ENCODE measurements around the gene SKI.
"Not testable (repeated sequence)": the region's sequence is repeated elsewhere in the genome, so short reads cannot be mapped to it uniquely, and the experiment has no call there.

The SKI gene

GRCh38 chr1:2279817-2280216 lies 51.7 kb downstream of the SKI start:
- DNase-seq = no peak

DNA sequence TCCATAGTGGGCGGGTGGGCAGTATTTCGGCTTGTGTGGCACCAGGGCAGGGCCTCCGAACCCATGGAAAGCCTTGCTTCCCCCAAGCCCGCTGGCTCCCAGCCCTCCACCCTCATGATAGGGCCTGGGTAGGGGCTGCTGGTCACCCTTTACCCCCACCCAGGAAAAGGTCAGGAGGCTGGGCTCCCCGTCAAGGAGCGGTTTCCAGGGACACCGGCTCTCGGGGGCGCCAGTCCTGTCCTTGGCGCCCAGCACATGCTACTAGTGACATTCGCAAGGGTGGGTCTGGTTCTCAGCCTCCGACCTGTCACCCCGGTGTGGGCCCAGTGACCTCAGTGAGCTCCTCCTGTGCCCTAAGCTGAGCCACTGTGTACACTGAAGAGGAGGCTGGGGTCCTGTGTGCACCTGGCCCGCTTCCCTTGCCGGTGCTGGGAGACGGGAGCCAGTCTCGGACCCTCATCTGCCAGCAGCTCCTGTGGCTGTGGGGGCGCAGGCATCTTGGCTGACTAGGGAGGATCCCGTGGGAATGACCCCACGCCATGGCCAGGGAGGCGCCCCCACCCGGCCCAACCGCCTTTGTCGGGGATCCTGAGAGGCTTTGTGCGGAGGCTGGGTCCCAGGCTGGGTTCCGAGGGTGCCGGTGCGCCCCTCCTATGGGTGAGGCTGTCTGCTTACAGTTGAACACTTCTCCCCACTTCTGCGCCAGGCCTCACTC lies 54.6 kb downstream of the SKI start:
- DNase-seq = no peak

- DNase-seq = no peak
Measured at GRCh38 chr1:2283371-2283990, 55.4 kb downstream of the SKI start.

DNA sequence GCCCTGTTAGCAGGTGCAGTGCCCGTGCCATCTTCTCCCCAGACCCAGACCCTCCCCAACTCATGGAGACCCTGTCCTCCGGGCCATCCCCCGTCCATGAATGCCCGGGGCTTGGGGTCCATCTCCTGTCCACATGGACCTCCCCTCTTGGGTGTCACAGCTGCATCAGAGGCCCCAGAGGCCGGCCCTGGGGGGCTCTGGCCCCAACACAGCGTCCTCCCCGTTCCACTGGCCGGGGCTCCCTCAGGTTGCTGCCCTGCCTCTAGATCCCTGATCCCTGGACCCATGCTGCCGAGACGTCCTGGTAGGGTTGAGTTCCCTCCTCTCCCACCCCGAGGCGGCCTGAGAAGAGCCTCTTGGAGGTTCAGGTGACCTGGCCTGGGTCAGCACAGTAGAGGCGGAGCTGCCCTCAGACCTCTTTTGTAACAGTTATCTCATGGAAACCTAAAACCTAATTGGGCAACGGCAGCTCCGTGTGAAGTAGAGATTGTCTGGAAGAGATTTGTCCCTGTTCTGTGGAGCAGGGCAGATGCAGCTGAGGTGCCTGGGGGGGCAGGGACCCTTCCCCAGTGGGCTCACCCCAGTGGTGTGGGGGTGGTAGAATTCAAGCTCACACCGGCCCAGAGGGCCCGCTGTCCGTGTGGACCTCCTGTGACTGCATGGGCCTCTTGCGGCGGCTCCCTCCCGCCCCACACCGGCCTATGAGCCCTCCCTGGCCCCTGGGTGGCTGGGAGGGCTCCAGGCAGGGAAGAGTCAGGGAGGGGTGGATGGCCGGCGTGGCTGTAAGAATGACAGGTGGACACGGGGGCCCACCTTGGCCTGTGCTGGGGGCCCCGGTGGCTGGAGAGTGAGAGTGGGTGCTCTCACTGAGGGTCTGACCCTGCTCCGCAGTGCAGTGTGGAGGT lies 56.1 kb downstream of the SKI start:
- DNase-seq = no peak

DNA sequence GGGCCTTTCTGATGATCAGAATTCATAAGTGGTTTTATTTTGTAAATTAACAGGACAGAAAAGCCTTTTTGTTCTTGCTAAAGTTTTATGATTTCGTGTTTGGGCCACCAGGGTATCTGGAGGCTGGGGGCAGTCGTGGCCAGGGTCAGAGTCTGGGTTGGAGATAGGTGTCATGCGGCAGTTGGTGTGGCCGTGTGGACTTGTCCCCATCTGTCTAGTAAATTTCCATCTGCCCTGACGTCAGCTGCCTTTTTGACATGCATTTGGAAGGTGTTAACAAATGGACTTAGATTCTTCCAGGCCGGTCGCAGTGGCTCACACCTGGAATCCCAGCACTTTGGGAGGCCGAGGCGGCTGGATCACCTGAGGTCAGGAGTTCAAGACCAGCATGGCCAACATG lies 56.8 kb downstream of the SKI start:
- no peak for DNase-seq

DNA sequence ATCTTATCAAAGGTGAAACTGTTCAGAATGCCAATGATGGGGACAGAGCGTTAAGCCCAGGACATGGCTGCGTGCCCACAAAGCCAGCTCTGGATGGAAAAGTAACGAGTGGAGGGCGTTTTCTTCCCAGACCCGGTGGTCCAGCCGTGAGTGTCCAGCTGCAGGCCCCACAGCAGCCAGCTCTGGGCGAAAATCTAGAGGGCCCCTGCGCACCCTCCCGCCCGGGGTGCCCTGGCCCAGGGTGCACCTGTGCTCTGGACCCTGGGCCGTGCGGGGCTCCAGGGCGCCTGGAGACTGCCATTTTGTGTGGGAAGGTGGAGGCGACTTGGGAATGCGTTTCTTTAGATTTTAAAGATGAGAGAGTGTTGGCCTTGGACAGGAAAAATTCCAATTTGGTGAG lies 58.8 kb downstream of the SKI start:
- no peak for DNase-seq

- no peak for DNase-seq
Measured at GRCh38 chr1:2287649-2288048, 59.5 kb downstream of the SKI start.

DNA sequence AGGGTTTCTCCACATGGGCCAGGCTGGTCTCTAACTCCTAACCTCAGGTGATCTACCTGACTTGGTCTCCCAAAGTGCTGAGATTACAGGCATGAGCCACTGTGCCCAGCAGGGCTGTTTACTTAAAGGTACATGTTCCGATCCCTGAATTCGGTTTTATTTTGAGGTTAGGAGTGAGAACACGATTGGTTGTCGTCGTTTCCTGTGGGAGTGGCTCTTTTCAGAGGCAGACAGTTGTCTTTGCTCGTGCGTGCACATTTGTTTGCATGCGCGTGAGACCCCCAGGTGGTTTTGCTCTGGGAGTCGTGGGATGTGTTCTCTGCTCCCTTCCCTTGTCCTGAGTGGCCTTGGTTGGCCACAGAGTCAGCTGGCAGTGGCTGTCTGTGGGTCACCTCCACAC lies 60.2 kb downstream of the SKI start:
- no peak for DNase-seq

- no peak for DNase-seq
Measured at GRCh38 chr1:2288816-2289536, 60.9 kb downstream of the SKI start.

DNA sequence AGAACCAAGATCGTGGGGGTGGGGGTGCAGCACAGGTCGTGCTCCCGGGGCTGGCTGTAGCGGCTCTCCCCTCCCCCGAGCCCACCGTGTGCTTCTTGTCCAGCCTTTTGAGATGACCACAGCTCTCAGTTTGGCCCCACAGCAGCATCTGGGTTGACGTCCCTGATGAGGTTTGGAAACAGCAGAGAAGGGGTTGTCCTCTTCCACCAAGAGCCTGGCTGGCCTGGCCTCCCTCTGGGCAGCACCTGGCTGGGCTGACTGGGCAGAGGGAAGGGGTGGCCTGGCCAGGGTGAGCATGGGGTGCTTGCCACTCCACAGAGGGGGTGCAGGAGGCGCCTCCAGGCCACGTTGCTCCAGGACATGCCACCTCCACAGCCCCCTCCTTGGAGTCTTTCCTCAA lies 61.5 kb downstream of the SKI start:
- DNase-seq = no peak

- DNase-seq = no peak
Measured at GRCh38 chr1:2290171-2290578, 62.1 kb downstream of the SKI start.

DNA sequence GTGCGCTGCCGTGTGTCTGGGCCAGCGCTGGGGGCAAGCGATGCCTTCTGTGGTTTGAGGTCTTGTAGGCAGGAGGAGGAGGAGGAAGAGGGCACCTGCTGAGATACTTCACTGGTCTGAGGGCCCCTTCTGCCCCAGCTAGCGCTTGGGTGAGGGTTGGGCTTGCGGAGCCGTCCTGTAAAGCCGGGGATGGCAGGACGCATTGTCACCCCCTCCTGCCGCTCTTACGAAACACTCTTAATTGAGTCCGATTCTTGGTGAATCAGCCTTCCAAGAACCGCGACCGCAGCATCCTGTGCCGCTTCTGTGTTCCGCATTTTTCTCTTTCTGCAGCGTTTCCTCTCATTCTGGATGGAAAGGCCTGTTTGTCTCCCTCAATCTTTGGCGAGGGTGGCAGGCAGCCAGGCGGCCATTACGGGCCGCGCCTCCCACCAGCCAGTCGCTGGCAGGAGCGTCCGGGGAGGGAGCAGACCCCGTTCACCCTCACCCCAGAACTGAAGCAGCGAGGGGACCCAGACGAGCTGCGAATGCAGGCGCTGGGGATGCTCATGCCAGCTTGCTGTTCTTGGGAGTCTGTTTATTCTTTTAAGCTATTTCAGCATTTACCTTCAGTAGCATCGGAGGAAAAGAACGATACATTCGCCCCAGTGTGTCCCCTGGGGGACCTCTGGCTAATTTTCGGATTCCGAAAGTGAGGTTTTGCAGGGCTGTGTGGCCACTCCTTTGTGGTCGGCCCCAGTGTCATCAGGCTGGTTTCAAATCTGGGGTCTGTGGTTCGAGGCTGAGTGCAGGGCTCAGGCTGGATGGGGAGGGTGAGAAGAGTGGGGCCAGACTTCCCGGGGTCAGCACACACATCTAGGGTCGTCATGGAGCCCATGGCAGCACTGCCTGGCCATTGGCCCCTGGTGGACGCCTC lies 62.7 kb downstream of the SKI start:
- no peak for DNase-seq

DNA sequence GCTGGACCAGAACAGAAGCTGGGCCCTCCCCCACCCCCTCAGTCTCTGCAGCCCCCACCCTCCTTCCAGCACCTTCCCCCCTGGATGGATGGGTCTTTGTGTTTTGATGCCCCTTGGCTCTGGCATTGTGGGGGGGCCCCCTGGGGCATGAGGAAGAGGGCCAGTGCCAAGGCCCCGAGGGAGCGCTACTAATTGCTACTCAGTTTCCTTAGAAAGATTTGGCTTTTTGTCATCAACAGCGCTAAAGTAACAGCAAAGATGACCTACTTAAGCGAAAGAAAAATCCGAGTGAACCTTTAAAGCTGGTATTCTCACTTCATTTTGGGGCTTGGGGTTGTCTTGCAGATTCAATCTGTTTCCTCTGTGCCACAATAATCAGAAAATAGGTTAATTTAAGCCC lies 63.5 kb downstream of the SKI start:
- no peak for DNase-seq

DNA sequence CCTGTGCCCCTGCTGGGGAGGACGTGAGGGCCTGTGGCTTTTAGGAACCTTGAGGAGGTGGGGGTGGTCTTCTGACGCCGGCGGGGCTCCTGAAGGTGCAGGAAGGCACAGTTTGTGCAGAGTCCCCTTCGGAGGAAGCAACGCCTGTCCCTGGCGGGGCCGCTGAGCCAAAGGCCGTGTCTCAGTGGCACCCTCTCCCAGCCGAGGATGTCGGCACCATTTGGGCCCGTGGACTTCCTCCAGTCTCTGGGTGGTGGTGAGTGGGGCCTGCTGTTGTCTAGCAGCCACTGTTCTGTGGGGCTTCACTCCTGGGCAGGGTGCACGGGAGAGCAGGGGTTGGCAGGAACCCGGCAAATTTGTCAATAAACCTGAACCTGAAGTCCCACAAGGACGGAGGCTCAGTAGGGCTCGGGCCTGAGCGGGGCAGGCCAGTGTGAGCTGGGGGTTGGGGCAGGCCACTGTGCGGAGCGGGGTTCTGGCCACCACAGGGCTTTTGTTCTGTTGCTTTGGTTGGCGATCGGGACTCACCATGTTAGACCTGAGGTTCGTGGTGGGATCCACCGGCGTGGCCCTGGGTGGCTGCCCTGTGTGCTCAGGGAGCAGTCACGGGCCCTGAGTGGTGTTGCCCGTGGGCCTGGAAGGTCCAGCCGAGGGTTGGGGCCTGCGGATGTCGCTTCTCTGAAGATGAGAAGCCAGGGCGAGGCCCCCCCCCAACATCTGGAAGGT lies 64.8 kb downstream of the SKI start:
- no peak for DNase-seq

DNA sequence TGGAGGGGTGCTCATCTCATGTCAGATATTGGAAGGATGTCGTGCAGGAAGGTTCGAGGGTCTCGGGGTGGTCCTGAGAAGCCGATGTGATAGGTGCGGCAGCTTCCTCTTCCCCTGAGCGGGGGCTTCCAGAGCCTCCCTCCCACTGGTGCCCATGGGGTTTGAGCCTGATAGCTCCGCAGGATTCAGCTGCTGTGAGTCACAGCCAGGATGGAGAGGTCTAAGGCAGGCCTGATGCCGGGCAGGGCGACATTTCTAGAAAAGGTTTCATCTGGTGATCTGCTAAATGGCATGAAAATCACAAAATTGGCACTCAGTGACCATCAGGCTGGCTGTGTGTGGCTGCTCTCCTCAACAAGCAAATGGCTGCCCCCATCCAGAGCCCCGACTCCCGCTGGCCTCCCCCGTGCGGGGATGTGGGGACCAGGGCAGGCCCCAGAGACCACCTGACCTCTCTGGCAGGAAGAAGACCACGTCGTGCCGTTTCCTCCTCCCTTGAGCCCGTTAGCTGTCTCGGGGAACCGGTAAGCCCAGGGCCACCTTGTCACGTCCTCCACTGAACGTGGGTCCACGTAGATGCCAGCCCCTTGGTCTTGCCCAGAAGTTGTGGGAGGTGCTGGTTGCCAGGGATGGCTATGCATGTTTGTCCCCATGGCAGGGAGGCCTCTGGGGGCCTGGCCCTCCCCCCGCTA lies 66.1 kb downstream of the SKI start:
- no peak for DNase-seq

DNA sequence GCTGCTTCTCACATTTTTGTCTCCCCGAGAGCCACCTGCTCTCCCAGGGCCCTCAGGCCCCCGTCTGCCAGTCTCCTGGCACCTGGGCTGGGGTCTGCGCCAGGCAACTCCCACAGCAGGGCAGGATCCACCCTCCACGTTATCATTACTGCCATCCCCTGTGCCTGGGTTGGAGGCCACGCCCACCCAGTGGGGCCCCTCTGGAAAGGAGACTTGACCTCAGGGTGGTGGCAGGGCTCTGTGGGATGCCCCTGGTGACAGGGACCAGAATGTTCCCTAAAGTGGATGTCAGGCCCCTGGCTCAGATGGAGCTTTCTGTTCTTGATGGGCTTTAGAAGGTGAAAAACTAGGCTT lies 66.6 kb downstream of the SKI start:
- no peak for DNase-seq

- DNase-seq = no peak
Measured at GRCh38 chr1:2295526-2295925, 67.4 kb downstream of the SKI start.

- not testable (repeated sequence) for DNase-seq
Measured at GRCh38 chr1:2296211-2296610, 68.1 kb downstream of the SKI start.

DNA sequence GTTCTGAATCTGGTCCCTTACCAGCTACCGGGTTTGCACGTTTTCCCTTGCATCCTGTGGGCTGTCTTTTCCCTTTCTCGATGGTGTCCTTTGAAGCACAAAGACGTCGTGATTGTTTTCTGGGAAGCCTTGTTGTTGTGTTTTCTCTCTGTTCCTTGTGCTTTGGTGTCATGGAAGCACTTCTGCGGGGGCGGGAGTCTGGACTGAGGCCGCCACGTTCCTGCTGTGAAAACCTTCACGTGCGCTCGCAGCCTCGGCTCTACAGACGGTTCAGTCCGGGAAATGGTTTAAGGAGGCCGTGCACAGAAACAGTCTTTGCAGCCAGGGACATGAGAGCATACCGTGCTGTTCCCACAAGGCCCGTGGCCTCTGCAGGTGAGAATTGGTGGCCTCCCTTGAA lies 68.5 kb downstream of the SKI start:
- DNase-seq = no peak

- DNase-seq = no peak
Measured at GRCh38 chr1:2297246-2298011, 69.3 kb downstream of the SKI start.

All from NCI-H187 (cell line).